ENCODE data around the gene ADGRL3. TPM values are rescaled to one million over a fixed set of nuclear protein-coding genes. Genes with fewer than 3 reads are reported as not detected.

Gene ADGRL3
- total and polyA plus RNA-seq, 4 donors = 0.07 to 1.7 (median 0.82) TPM

DNA sequence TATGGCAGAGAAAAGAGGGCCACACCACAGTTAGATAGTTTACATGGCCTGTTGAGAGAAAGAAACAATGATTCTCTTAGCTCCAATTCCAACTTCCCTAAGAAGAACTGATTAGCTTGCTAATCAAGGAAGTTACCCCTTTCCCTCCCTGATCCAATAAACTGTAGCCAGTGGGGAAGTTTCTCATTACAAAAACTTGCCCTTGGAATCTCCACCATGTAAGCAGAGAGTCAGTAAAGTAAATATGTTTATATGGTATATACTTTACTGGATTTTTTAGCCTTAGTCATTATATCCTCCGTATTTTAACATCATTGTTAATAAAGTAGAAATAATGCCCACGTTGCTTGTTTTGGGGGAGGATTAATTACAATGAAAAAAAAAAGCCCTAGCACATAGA, 7.7 kb upstream of the ADGRL3 start:
- H3K4me3 ChIP-seq (ENCODE audit: low read depth in 1 of 3, low read length in 3 of 3) = no peak overlapping the region
- 66% methylated on average over 2 of the region's 2 CpGs for WGBS
- TF ChIP-seq EGR1 (IDR thresholded peaks at IDR 0.05; ENCODE audit: low read depth in 2 of 2) (no peak), HNF4A (conservative IDR thresholded peaks at IDR 0.05) (no peak), SP1 (IDR thresholded peaks at IDR 0.05) (no peak), GABPA (IDR thresholded peaks at IDR 0.05 in 1 of 2, conservative IDR thresholded peaks at IDR 0.05 in 1 of 2) (no peak), YY1 (IDR thresholded peaks at IDR 0.05) (no peak), FOXA1 (IDR thresholded peaks at IDR 0.05) (no peak), RXRA (IDR thresholded peaks at IDR 0.05) (no peak), FOXA2 (IDR thresholded peaks at IDR 0.05) (no peak), JUND (IDR thresholded peaks at IDR 0.05) (no peak), TAF1 (conservative IDR thresholded peaks at IDR 0.05) (no peak), NR2F2 (IDR thresholded peaks at IDR 0.05) (no peak), RAD21 (IDR thresholded peaks at IDR 0.05) (no peak), HNF4G (IDR thresholded peaks at IDR 0.05) (no peak)
- TF ChIP-seq, protein P1, sequence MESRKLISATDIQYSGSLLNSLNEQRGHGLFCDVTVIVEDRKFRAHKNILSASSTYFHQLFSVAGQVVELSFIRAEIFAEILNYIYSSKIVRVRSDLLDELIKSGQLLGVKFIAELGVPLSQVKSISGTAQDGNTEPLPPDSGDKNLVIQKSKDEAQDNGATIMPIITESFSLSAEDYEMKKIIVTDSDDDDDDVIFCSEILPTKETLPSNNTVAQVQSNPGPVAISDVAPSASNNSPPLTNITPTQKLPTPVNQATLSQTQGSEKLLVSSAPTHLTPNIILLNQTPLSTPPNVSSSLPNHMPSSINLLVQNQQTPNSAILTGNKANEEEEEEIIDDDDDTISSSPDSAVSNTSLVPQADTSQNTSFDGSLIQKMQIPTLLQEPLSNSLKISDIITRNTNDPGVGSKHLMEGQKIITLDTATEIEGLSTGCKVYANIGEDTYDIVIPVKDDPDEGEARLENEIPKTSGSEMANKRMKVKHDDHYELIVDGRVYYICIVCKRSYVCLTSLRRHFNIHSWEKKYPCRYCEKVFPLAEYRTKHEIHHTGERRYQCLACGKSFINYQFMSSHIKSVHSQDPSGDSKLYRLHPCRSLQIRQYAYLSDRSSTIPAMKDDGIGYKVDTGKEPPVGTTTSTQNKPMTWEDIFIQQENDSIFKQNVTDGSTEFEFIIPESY (IDR thresholded peaks at IDR 0.05) = no peak
- TF ChIP-seq, protein P2, sequence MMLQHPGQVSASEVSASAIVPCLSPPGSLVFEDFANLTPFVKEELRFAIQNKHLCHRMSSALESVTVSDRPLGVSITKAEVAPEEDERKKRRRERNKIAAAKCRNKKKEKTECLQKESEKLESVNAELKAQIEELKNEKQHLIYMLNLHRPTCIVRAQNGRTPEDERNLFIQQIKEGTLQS (IDR thresholded peaks at IDR 0.05) = no peak
- TF ChIP-seq, protein P3, sequence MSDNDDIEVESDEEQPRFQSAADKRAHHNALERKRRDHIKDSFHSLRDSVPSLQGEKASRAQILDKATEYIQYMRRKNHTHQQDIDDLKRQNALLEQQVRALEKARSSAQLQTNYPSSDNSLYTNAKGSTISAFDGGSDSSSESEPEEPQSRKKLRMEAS (IDR thresholded peaks at IDR 0.05) = no peak
- TF ChIP-seq, protein P4, sequence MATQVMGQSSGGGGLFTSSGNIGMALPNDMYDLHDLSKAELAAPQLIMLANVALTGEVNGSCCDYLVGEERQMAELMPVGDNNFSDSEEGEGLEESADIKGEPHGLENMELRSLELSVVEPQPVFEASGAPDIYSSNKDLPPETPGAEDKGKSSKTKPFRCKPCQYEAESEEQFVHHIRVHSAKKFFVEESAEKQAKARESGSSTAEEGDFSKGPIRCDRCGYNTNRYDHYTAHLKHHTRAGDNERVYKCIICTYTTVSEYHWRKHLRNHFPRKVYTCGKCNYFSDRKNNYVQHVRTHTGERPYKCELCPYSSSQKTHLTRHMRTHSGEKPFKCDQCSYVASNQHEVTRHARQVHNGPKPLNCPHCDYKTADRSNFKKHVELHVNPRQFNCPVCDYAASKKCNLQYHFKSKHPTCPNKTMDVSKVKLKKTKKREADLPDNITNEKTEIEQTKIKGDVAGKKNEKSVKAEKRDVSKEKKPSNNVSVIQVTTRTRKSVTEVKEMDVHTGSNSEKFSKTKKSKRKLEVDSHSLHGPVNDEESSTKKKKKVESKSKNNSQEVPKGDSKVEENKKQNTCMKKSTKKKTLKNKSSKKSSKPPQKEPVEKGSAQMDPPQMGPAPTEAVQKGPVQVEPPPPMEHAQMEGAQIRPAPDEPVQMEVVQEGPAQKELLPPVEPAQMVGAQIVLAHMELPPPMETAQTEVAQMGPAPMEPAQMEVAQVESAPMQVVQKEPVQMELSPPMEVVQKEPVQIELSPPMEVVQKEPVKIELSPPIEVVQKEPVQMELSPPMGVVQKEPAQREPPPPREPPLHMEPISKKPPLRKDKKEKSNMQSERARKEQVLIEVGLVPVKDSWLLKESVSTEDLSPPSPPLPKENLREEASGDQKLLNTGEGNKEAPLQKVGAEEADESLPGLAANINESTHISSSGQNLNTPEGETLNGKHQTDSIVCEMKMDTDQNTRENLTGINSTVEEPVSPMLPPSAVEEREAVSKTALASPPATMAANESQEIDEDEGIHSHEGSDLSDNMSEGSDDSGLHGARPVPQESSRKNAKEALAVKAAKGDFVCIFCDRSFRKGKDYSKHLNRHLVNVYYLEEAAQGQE (IDR thresholded peaks at IDR 0.05) = no peak
- TF ChIP-seq, protein P5, sequence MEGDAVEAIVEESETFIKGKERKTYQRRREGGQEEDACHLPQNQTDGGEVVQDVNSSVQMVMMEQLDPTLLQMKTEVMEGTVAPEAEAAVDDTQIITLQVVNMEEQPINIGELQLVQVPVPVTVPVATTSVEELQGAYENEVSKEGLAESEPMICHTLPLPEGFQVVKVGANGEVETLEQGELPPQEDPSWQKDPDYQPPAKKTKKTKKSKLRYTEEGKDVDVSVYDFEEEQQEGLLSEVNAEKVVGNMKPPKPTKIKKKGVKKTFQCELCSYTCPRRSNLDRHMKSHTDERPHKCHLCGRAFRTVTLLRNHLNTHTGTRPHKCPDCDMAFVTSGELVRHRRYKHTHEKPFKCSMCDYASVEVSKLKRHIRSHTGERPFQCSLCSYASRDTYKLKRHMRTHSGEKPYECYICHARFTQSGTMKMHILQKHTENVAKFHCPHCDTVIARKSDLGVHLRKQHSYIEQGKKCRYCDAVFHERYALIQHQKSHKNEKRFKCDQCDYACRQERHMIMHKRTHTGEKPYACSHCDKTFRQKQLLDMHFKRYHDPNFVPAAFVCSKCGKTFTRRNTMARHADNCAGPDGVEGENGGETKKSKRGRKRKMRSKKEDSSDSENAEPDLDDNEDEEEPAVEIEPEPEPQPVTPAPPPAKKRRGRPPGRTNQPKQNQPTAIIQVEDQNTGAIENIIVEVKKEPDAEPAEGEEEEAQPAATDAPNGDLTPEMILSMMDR (IDR thresholded peaks at IDR 0.05; ENCODE audit: low read depth, low read length, missing input control) = no peak
- H3K9me3 ChIP-seq (ENCODE audit: control insufficient read depth in 4 of 4, low read length in 3 of 4) = no peaks in the 10 kb centered on the region
- H3K36me3 ChIP-seq (ENCODE audit: control insufficient read depth in 4 of 4, insufficient read depth in 3 of 4, low read depth in 1 of 4, low read length in 3 of 4) = no peaks in the 10 kb centered on the region
- DNase-seq (ENCODE audit: low spot score) = no peak
- H3K9ac ChIP-seq (ENCODE audit: low read depth in 1 of 2, low read length in 2 of 2) = no peak overlapping the region
- H3K27ac ChIP-seq (ENCODE audit: low read depth in 1 of 2, low read length in 2 of 2) = no peak overlapping the region
- H3K4me1 ChIP-seq (ENCODE audit: control insufficient read depth in 4 of 4, insufficient read depth in 4 of 4, low read length in 3 of 4) = no peaks in the 10 kb centered on the region
- H3K27me3 ChIP-seq (ENCODE audit: control insufficient read depth in 4 of 4, insufficient read depth in 4 of 4, low read length in 3 of 4) = peaks cover 0 to 3% (median 0%) of the 10 kb centered on the region in 4 donors

Measured in liver (tissue), 9 donors.